ENCODE data around the gene TMEM183A.

DNA sequence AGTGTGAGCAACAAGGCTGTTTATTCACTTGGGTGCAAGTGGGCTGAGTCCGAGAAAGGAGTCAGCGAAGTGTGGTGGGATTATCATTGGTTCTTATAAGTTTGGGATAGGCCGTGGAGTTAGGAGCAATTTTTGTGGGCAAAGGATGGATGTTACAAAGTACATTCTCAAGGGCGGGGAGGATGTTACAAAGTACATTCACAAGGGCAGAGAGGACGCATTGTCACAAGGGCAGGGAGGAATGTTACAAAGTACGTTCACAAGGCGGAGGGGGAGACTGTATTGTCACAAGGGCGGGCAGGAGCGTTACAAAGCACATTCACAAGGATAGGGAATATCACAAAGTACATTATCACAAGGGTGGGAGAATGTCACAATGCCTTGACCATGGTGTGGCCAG lies 5.2 kb upstream of the TMEM183A start:
- TF ChIP-seq POLR2AphosphoS5 (IDR thresholded peaks at IDR 0.05) (no peak), POLR2A (IDR thresholded peaks at IDR 0.05) (no peak)
- TF ChIP-seq, protein P1, sequence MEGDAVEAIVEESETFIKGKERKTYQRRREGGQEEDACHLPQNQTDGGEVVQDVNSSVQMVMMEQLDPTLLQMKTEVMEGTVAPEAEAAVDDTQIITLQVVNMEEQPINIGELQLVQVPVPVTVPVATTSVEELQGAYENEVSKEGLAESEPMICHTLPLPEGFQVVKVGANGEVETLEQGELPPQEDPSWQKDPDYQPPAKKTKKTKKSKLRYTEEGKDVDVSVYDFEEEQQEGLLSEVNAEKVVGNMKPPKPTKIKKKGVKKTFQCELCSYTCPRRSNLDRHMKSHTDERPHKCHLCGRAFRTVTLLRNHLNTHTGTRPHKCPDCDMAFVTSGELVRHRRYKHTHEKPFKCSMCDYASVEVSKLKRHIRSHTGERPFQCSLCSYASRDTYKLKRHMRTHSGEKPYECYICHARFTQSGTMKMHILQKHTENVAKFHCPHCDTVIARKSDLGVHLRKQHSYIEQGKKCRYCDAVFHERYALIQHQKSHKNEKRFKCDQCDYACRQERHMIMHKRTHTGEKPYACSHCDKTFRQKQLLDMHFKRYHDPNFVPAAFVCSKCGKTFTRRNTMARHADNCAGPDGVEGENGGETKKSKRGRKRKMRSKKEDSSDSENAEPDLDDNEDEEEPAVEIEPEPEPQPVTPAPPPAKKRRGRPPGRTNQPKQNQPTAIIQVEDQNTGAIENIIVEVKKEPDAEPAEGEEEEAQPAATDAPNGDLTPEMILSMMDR (IDR thresholded peaks at IDR 0.05): no peak

Data from prostate gland (tissue), 2 donors.